Neutrophil (primary cell): ENCODE measurements around the gene POLR1C.

Source experiments
- H3K27ac ChIP-seq: fragments of 200-600 bp; sonication (generic); 2 replicates; pipeline ENCODE4 v1.5.1; 2016; ENCODE audit warnings: mild to moderate bottlenecking, moderate library complexity
- H3K27me3 ChIP-seq: fragments of 200-600 bp; sonication (generic); 2 replicates; pipeline ENCODE4 v1.6.0; 2016; ENCODE audit warnings: mild to moderate bottlenecking
- H3K36me3 ChIP-seq: fragments of 200-600 bp; sonication (generic); 2 replicates; pipeline ENCODE4 v1.5.1; 2017
- H3K4me1 ChIP-seq, 2 experiments: fragments of 200-600 bp in 1 of 2; sonication (generic) in 1 of 2; 1 replicate in 1 of 2; 2 replicates in 1 of 2; pipeline versions ENCODE4 v1.5.1 to v1.6.1; 2013 to 2016; ENCODE audit warnings: low read depth in 1 of 2, low read length in 1 of 2, mild to moderate bottlenecking in 1 of 2, moderate library complexity in 1 of 2; ENCODE audit not compliant: control insufficient read depth in 1 of 2, insufficient read depth in 1 of 2
- H3K4me3 ChIP-seq, 2 experiments: fragments of 200-600 bp in 1 of 2; sonication (generic) in 1 of 2; 1 replicate in 1 of 2; 2 replicates in 1 of 2; pipeline ENCODE4 v1.5.1; 2013 to 2016; ENCODE audit warnings: low read depth in 1 of 2, low read length in 1 of 2, mild to moderate bottlenecking in 1 of 2, moderate library complexity in 1 of 2
- H3K9me3 ChIP-seq: fragments of 200-600 bp; sonication (generic); 2 replicates; pipeline ENCODE4 v1.5.1; 2016
- TF ChIP-seq, protein P1 (sequence below): fragments of 200-600 bp; sonication (generic); IDR thresholded peaks from 2 replicates; pipeline ENCODE4 v1.5.1; 2016; ENCODE audit warnings: antibody characterized with exemption

POLR1C gene

GRCh38 chr6:43570876-43571441 lies 54.1 kb downstream of the POLR1C start:
- Histone ChIP-seq H3K36me3 (peaks cover 30% of the 10 kb centered on the region), H3K4me3 (no peak overlapping the region), H3K9me3 (no peaks in the 10 kb centered on the region), H3K27ac (no peak overlapping the region), H3K27me3 (no peaks in the 10 kb centered on the region), H3K4me1 (peaks cover 10 to 14% of the 10 kb centered on the region in 2 experiments)
- TF ChIP-seq, protein P1, sequence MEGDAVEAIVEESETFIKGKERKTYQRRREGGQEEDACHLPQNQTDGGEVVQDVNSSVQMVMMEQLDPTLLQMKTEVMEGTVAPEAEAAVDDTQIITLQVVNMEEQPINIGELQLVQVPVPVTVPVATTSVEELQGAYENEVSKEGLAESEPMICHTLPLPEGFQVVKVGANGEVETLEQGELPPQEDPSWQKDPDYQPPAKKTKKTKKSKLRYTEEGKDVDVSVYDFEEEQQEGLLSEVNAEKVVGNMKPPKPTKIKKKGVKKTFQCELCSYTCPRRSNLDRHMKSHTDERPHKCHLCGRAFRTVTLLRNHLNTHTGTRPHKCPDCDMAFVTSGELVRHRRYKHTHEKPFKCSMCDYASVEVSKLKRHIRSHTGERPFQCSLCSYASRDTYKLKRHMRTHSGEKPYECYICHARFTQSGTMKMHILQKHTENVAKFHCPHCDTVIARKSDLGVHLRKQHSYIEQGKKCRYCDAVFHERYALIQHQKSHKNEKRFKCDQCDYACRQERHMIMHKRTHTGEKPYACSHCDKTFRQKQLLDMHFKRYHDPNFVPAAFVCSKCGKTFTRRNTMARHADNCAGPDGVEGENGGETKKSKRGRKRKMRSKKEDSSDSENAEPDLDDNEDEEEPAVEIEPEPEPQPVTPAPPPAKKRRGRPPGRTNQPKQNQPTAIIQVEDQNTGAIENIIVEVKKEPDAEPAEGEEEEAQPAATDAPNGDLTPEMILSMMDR, result no peak
